Astrocyte (in vitro differentiated cells and primary cell): ENCODE data around the gene SERPINH1. TPM values are rescaled to one million over a fixed set of nuclear protein-coding genes. Genes with fewer than 3 reads are reported as not detected.

Source experiments
- DNase-seq: peaks from one replicate; pipeline ENCODE4 v3.0.0-alpha.2; 2010; ENCODE audit warnings: low read depth
- FAIRE-seq: peaks from 2 replicates; lab custom pipeline; 2011; peaks lifted over from hg19 to GRCh38; lab: Jason Lieb, UNC
- H2AFZ ChIP-seq: 2 replicates; pipeline ENCODE4 v1.6.0; 2012; ENCODE audit warnings: low read depth, low read length, inconsistent platforms
- H3K27ac ChIP-seq: 2 replicates; pipeline ENCODE4 v1.5.1; 2011; ENCODE audit warnings: low read depth, low read length, inconsistent platforms
- H3K27me3 ChIP-seq: 2 replicates; pipeline ENCODE4 v1.6.0; 2011; ENCODE audit warnings: low read length, inconsistent platforms; ENCODE audit not compliant: insufficient read depth
- H3K36me3 ChIP-seq: 2 replicates; pipeline ENCODE4 v1.5.1; 2011; ENCODE audit warnings: low read length, inconsistent platforms; ENCODE audit not compliant: insufficient read depth
- H3K4me1 ChIP-seq: 2 replicates; pipeline ENCODE4 v1.5.1; 2011; ENCODE audit warnings: low read length, inconsistent platforms; ENCODE audit not compliant: insufficient read depth
- H3K4me2 ChIP-seq: 2 replicates; pipeline ENCODE4 v1.6.0; 2012; ENCODE audit warnings: low read length, inconsistent platforms
- H3K4me3 ChIP-seq: 2 replicates; pipeline ENCODE4 v1.5.1; 2011; ENCODE audit warnings: low read depth, mild to moderate bottlenecking, low read length, inconsistent platforms; ENCODE audit not compliant: insufficient read depth
- H3K79me2 ChIP-seq: 2 replicates; pipeline ENCODE4 v1.6.0; 2012; ENCODE audit warnings: mild to moderate bottlenecking, low read length, inconsistent platforms; ENCODE audit not compliant: insufficient read depth
- H3K9ac ChIP-seq: 2 replicates; pipeline ENCODE4 v1.6.0; 2012; ENCODE audit warnings: mild to moderate bottlenecking, low read length, inconsistent platforms
- H3K9me3 ChIP-seq: 2 replicates; pipeline ENCODE4 v1.5.1; 2012; ENCODE audit warnings: low read depth, mild to moderate bottlenecking, low read length, inconsistent platforms; ENCODE audit not compliant: insufficient read depth
- H4K20me1 ChIP-seq: 2 replicates; pipeline ENCODE4 v1.6.0; 2012; ENCODE audit warnings: low read length, inconsistent platforms; ENCODE audit not compliant: insufficient read depth
- H3K27ac Mint-ChIP-seq: one replicate; pipeline ENCODE4 v1.8.0; 2021; ENCODE audit warnings: mild to moderate bottlenecking, mixed read lengths; ENCODE audit not compliant: unreplicated experiment
- H3K27me3 Mint-ChIP-seq: one replicate; pipeline ENCODE4 v1.8.0; 2021; ENCODE audit warnings: low read depth, mixed read lengths; ENCODE audit not compliant: unreplicated experiment
- H3K36me3 Mint-ChIP-seq: one replicate; pipeline ENCODE4 v1.8.0; 2021; ENCODE audit warnings: low read depth, mixed read lengths; ENCODE audit not compliant: unreplicated experiment
- H3K4me1 Mint-ChIP-seq: one replicate; pipeline ENCODE4 v1.8.0; 2021; ENCODE audit warnings: low read depth, mixed read lengths; ENCODE audit not compliant: unreplicated experiment
- H3K4me3 Mint-ChIP-seq: one replicate; pipeline ENCODE4 v1.8.0; 2021; ENCODE audit warnings: mild to moderate bottlenecking, moderate library complexity, mixed read lengths; ENCODE audit not compliant: unreplicated experiment
- H3K9me3 Mint-ChIP-seq: one replicate; pipeline ENCODE4 v1.8.0; 2021; ENCODE audit warnings: mild to moderate bottlenecking, mixed read lengths; ENCODE audit not compliant: unreplicated experiment
- CTCF ChIP-seq: IDR thresholded peaks from 2 replicates; pipeline ENCODE4 v1.5.1; 2011; ENCODE audit warnings: low read depth, mild to moderate bottlenecking, inconsistent platforms, low read length, moderate library complexity; ENCODE audit not compliant: insufficient read depth
- EZH2 ChIP-seq: IDR thresholded peaks from 2 replicates; pipeline ENCODE4 v1.6.1; 2012; ENCODE audit warnings: mild to moderate bottlenecking, low read length, inconsistent platforms; ENCODE audit not compliant: insufficient read depth
- total RNA-seq: library from RNA; stranded (reverse); gene quantifications from 2 replicates; pipeline ENCODE4 v1.2.1, GENCODE V29; 2021

Gene SERPINH1
- total RNA-seq, 1 donor from 2014 or later, result 768 TPM

- Histone ChIP-seq H4K20me1 (no peaks in the 10 kb centered on the region), H3K4me3 (no peak overlapping the region), H3K27ac (no peak overlapping the region), H3K36me3 (no peaks in the 10 kb centered on the region), H3K27me3 (no peaks in the 10 kb centered on the region), H3K9ac (no peak overlapping the region), H3K79me2 (no peaks in the 10 kb centered on the region), H3K4me1 (peaks cover 4% of the 10 kb centered on the region), H3K4me2 (no peak overlapping the region), H3K9me3 (no peaks in the 10 kb centered on the region), H2AFZ (no peak overlapping the region)
- DNase-seq (no peak), FAIRE-seq (no peak)
- no peak overlapping the region for H3K4me3 Mint-ChIP-seq
- H3K27ac Mint-ChIP-seq, result no peak overlapping the region
- H3K9me3 Mint-ChIP-seq, result no peaks in the 10 kb centered on the region
- TF ChIP-seq CTCF (no peak), EZH2 (no peak)
- H3K4me1 Mint-ChIP-seq, result peaks cover 2% of the 10 kb centered on the region
- H3K36me3 Mint-ChIP-seq, result peaks cover 3% of the 10 kb centered on the region
- H3K27me3 Mint-ChIP-seq, result peaks cover 22% of the 10 kb centered on the region
These were observed 27.0 kb downstream of the SERPINH1 start for GRCh38 chr11:75589051-75589450.

- Histone ChIP-seq H3K79me2 (no peaks in the 10 kb centered on the region), H4K20me1 (no peaks in the 10 kb centered on the region), H3K9ac (no peak overlapping the region), H3K4me1 (no peaks in the 10 kb centered on the region), H3K9me3 (no peaks in the 10 kb centered on the region), H3K36me3 (no peaks in the 10 kb centered on the region), H3K4me3 (no peak overlapping the region), H3K4me2 (no peak overlapping the region), H3K27me3 (peaks cover 2% of the 10 kb centered on the region), H2AFZ (no peak overlapping the region), H3K27ac (no peak overlapping the region)
- no peak overlapping the region for H3K27ac Mint-ChIP-seq
- H3K27me3 Mint-ChIP-seq, result peaks cover 29% of the 10 kb centered on the region
- H3K4me3 Mint-ChIP-seq, result no peak overlapping the region
- FAIRE-seq (no peak), DNase-seq (no peak)
- no peaks in the 10 kb centered on the region for H3K9me3 Mint-ChIP-seq
- peaks cover 2% of the 10 kb centered on the region for H3K36me3 Mint-ChIP-seq
- no peaks in the 10 kb centered on the region for H3K4me1 Mint-ChIP-seq
- TF ChIP-seq CTCF (no peak), EZH2 (no peak)
These were observed 27.9 kb downstream of the SERPINH1 start for GRCh38 chr11:75589933-75590332.

GRCh38 chr11:75591371-75591770 is 29.3 kb downstream of the SERPINH1 start:
- H3K36me3 ChIP-seq, result no peaks in the 10 kb centered on the region
- no peak for DNase-seq
- no peak overlapping the region for H3K4me2 ChIP-seq
- no peak overlapping the region for H3K27ac Mint-ChIP-seq
- no peaks in the 10 kb centered on the region for H3K79me2 ChIP-seq
- no peaks in the 10 kb centered on the region for H4K20me1 ChIP-seq
- H3K4me1 ChIP-seq, result no peaks in the 10 kb centered on the region
- H3K4me1 Mint-ChIP-seq, result no peaks in the 10 kb centered on the region
- H3K4me3 Mint-ChIP-seq, result no peak overlapping the region
- H3K9me3 Mint-ChIP-seq, result no peaks in the 10 kb centered on the region
- H3K27ac ChIP-seq, result no peak overlapping the region
- H3K36me3 Mint-ChIP-seq, result peaks cover 2% of the 10 kb centered on the region
- no peak overlapping the region for H3K9ac ChIP-seq
- no peaks in the 10 kb centered on the region for H3K9me3 ChIP-seq
- peaks cover 40% of the 10 kb centered on the region for H3K27me3 Mint-ChIP-seq
- no peak for FAIRE-seq
- TF ChIP-seq EZH2 (no peak), CTCF (no peak)
- peaks cover 2% of the 10 kb centered on the region for H3K27me3 ChIP-seq
- H2AFZ ChIP-seq, result no peak overlapping the region
- no peak overlapping the region for H3K4me3 ChIP-seq
